Skin epidermis (tissue), 12 donors: Measurements from ENCODE around the gene SOX4.
A peak's percentile ranks its signal among the peaks of the same experiment; 100 is the strongest.

Experiments
- H3K27ac ChIP-seq, 21 experiments: fragments of 200-600 bp; sonication (generic) in 11 of 21; one replicate each; pipeline ENCODE4 v1.5.0; 2020; ENCODE audit warnings: mild to moderate bottlenecking in 3 of 21, inconsistent platforms in 2 of 21, moderate library complexity in 2 of 21
- H3K4me3 ChIP-seq, 7 experiments: fragments of 200-600 bp; sonication (generic) in 2 of 7; one replicate each; pipeline ENCODE4 v1.5.0; 2020; ENCODE audit warnings: inconsistent platforms in 2 of 7, mild to moderate bottlenecking in 2 of 7, moderate library complexity in 1 of 7

Gene SOX4

DNA sequence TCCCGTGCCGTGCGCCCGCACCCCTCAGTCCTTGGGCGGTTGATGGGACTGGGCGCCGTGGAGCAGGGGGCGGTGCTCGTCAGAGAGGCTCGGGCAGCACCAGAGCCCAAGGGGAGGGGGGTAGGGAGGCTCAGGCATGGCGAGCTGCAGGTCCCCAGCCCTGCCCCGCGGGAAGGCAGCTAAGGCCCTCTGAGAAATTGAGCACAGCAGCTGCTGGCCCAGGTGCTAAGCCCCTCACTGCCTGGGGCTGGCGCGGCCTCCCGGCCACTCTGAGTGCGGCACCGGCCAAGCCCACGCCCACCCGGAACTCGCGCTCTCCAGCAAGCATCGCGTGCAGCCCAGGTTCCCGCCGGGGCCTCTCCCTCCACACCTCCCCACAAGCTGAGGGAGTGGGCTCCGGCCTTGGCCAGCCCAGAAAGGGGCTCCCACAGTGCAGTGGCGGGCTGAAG is 16.4 kb downstream of the SOX4 start:
- Histone ChIP-seq H3K4me3 (no peak overlapping the region), H3K27ac (no peak overlapping the region)

DNA sequence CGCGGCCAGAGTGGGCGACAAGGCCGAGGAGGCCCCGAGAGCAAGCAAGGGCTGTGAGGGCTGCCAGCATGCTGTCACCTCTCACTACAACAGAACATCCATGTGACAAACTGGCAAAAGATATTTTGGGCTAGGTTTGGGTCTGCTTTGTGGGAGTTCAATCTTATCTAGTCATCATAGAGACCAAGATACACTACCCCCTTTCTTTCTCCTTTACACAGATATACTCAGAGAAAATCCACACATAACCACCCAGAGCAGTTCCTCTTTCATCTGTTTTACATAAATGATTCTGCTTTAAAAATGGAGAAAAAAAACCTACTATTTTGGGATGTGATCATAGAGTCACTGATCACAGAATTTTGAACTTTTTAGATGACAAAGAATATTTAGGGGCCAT is 16.8 kb downstream of the SOX4 start:
- no peak overlapping the region for H3K4me3 ChIP-seq
- no peak overlapping the region for H3K27ac ChIP-seq

GRCh38 chr6:21611485-21611884 is 17.9 kb downstream of the SOX4 start:
- no peak overlapping the region for H3K4me3 ChIP-seq
- no peak overlapping the region for H3K27ac ChIP-seq

DNA sequence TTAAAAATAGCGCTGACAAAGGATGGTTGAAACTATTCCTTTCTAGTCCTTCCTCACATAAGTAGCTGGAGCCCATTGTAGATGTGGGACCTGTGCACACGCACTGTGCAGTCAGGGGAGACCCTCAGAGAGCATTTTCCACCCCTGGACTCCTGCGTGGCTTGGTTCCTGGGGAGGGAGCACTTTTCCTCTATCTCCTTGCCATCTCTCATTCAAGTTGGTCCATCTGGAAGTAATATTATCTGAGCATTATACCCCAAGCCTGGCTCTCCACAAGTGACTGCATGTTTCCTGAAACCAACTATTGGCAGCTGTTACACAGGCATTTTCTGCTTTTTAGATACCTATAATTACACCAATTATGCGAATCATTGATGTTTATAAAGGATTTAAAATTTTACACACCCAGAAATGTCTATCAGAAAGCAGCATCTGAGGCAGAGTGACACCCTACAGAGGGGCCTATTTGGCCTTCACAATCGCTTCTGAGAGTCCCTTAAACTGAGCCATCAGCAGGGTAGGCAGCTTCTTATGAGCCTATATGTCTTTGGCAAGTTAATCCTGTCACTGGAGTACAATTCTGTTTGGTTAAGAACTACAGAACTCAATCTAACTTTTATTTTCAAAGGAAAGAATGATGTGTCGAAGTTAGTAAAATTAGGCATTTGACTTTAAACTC is 18.7 kb downstream of the SOX4 start:
- no peak overlapping the region for H3K27ac ChIP-seq
- H3K4me3 ChIP-seq: no peak overlapping the region

DNA sequence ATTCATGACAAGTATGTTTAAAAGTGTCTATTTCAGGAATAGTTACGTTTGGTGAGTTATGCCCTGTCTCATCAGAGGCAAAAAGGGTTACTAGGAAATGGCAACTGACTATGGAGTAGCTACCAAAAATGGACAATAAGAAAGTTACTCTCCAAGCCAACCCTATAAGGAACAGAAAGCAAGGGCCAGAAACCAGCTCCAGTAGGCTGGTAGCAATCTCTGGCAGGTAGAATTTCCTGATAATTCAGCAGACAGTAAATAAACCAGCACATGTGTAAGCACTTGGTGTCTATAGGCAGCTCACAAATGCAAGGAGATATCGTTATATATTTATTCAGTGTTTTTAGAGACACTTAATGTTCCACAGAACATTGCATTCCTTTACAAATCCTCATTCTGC is 20.3 kb downstream of the SOX4 start:
- no peak overlapping the region for H3K4me3 ChIP-seq
- H3K27ac ChIP-seq: no peak overlapping the region

GRCh38 chr6:21614226-21614625 is 20.7 kb downstream of the SOX4 start:
- Histone ChIP-seq H3K27ac (no peak overlapping the region), H3K4me3 (no peak overlapping the region)

GRCh38 chr6:21615504-21615903 is 22.0 kb downstream of the SOX4 start:
- no peak overlapping the region for H3K27ac ChIP-seq
- no peak overlapping the region for H3K4me3 ChIP-seq

GRCh38 chr6:21616005-21616404 is 22.5 kb downstream of the SOX4 start:
- Histone ChIP-seq H3K27ac (no peak overlapping the region), H3K4me3 (no peak overlapping the region)

- H3K27ac ChIP-seq: no peak overlapping the region
- no peak overlapping the region for H3K4me3 ChIP-seq
Observed at GRCh38 chr6:21625642-21626041, 32.1 kb downstream of the SOX4 start.

DNA sequence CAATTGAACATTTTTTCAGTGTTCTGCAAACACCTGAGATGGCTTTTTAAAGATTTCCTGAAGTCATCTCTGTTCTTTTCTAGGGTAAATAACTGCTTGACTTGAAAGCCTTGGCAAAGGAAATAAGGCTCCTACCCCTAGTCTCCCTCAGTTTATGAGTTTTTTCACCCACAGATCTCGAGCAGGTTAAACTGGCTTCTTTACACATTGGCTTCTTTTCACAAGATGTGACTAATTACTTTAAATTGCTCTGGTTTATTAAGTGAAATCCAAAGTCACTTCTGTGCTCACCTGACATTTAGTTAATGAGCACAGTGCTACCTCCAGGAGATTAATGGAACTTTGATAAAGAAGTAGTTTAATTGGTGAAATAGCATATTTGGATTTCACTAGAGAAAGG is 33.2 kb downstream of the SOX4 start:
- H3K27ac ChIP-seq: no peak overlapping the region

DNA sequence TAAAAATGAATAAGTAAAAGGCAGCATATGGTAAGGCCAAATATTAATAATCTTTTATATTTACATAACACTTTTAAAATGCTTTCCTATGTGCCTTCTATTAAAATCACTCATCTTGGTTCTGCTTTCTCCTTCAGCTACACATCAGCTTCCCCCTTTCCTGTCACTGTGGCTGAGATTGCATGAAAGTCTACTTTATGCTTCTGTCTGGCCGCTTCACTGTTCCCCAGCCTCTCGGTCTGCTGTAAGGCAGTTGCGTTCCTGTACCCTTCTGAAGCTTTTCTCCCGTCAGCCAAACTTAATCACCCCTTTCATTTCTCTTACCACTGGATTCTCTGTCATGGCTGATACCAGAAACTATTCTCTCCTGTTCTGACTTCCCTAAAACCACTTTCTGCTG is 34.6 kb downstream of the SOX4 start:
- H3K27ac ChIP-seq: no peak overlapping the region
- H3K4me3 ChIP-seq: no peak overlapping the region

More for the DNA sequence above, 33.2 kb downstream of the SOX4 start:
- H3K4me3 ChIP-seq: no peak overlapping the region

- peak overlapping the region in 1 of 21 experiments; percentile 24 for H3K27ac ChIP-seq
Observed at GRCh38 chr6:21633511-21634109, 40.1 kb downstream of the SOX4 start.

DNA sequence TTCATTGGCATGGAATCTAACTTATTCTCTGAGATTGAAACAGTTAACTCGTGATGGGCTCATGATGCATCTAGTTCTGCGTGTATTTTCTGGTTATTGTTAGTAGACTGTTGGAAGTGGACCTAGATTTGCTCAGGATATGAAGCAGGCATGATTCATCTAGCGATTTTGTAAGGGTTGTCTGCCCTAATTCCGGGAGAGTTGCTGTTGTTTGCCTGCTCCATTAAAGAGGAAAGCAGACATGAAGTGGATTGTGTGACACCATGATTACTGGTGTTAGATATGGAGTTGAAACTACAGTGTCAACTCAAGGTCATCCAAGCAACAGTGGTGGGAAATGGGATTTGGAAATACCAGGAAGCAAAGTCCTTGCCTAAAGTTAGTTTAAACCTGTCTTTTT is 41.0 kb downstream of the SOX4 start:
- H3K4me3 ChIP-seq: no peak overlapping the region
- H3K27ac ChIP-seq: peak overlapping the region in 4 of 21 experiments; percentile 27 to 59 (median 39)

More at GRCh38 chr6:21633511-21634109, 40.1 kb downstream of the SOX4 start:
- no peak overlapping the region for H3K4me3 ChIP-seq

DNA sequence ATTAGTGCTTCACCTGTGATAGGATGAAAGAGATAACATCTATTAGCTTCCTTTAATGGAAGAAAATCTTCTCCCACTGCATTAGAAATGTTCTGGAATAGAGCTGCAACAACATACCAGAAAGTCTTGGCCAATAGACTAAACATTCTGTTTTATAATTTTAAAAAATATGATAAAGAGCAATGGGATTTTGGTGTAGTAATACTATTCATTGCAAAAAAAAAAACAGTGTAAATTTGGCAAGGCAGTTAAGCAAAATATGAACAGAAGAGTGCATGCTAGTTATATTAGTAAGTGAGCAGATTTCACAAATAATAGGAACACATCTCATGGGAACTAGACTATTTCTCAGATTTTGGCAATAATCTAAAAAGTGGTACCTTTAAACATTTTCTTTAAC is 43.3 kb downstream of the SOX4 start:
- Histone ChIP-seq H3K4me3 (no peak overlapping the region), H3K27ac (no peak overlapping the region)

- no peak overlapping the region for H3K4me3 ChIP-seq
- no peak overlapping the region for H3K27ac ChIP-seq
Observed at GRCh38 chr6:21639316-21639715, 45.8 kb downstream of the SOX4 start.
